RWPE1 (cell line): Measurements from ENCODE around the gene DBF4B.
"Not testable (repeated sequence)": the region's sequence is repeated elsewhere in the genome, so short reads cannot be mapped to it uniquely, and the experiment has no call there.

Experiments used
- CTCF ChIA-PET: fragments of 350-600 bp; sonication (Branson Sonifier 250); formaldehyde crosslinking; extraction: SDS; loops from one replicate; lab custom pipeline; 2021; lab: Yijun Ruan, JAX
- POLR2A ChIA-PET: fragments of 400-600 bp; formaldehyde crosslinking; extraction: SDS; loops from one replicate; lab custom pipeline; 2020; ENCODE audit warnings: antibody characterized with exemption; ENCODE audit not compliant: low non-redundant PET; lab: Yijun Ruan, JAX
- DNase-seq: peaks from one replicate; pipeline ENCODE4 v3.0.0; 2012; ENCODE audit warnings: low spot score
- H3K27ac ChIP-seq: fragments of 450-650 bp; 2 replicates; pipeline ENCODE4 v1.5.1; 2017
- CTCF ChIP-seq: fragments of 450-650 bp; conservative IDR thresholded peaks from 2 replicates; pipeline ENCODE4 v1.5.1; 2017; ENCODE audit warnings: low read depth, mild to moderate bottlenecking

The DBF4B gene

DNA sequence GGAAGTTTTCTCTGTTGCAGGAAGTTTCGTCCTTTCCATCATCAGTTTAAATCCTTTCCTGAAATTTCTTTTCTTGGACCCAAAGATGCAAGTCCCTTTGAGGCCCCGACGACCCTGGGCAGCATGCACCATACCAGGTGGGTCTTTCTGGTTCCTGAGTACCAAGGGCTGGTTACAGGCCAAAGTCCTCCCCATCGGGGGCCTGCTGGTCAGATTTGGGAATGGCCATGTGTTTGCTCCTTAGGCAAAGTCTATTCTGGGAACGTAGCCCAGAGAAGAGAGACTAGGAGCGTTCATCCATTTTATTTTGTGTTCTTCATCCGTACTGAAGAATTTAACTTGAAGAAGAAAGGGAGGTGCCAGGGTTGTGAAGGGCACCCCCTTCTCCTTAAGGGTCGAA, 32.9 kb downstream of the DBF4B start:
- no peak overlapping the region for H3K27ac ChIP-seq
- no peak for TF ChIP-seq CTCF
- CTCF ChIA-PET, result no interaction called here
- POLR2A ChIA-PET, result no interaction called here
- DNase-seq, result no peak

GRCh38 chr17:44745301-44745700, 36.8 kb downstream of the DBF4B start:
- POLR2A ChIA-PET, result no interaction called here
- CTCF ChIA-PET, result no interaction called here
- no peak for TF ChIP-seq CTCF
- DNase-seq, result no peak
- H3K27ac ChIP-seq, result no peak overlapping the region

DNA sequence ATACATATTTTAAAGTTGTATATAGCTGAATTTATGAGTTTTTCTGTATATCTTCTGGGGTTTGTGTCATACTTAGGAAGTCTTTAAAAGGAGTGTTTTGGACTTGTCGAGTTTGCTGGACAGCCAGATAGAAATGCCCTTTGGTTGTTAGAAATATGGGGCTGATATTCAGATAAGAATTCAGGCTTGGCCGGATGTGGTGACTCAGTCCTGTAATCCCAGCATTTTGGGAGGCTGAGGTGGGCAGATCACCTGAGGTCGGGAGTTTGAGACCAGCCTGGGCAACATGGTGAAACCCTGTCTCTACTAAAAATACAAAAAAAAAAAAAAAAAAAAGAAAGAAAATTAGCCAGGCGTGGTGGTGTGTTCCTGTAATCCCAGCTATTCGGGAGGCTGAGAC, 37.3 kb downstream of the DBF4B start:
- DNase-seq, CTCF ChIA-PET, H3K27ac ChIP-seq, POLR2A ChIA-PET: not testable (repeated sequence)

GRCh38 chr17:44747566-44747965, 39.1 kb downstream of the DBF4B start:
- no peak for TF ChIP-seq CTCF
- peak overlapping the region; percentile 15; the same call in 1 of the 2 replicates for H3K27ac ChIP-seq
- ChIA-PET POLR2A (interaction anchor here (0.5 to 0.6 kb wide), 2 partner anchors 58 to 1354 kb away, joined by 3 to 19 read pairs; no protein-coding TSS in a partner anchor), CTCF (interaction anchor here (0.7 to 0.9 kb wide), 2 partner anchors 10 to 12 kb away, joined by 4 to 5 read pairs; no protein-coding TSS in a partner anchor)
- no peak for DNase-seq

DNA sequence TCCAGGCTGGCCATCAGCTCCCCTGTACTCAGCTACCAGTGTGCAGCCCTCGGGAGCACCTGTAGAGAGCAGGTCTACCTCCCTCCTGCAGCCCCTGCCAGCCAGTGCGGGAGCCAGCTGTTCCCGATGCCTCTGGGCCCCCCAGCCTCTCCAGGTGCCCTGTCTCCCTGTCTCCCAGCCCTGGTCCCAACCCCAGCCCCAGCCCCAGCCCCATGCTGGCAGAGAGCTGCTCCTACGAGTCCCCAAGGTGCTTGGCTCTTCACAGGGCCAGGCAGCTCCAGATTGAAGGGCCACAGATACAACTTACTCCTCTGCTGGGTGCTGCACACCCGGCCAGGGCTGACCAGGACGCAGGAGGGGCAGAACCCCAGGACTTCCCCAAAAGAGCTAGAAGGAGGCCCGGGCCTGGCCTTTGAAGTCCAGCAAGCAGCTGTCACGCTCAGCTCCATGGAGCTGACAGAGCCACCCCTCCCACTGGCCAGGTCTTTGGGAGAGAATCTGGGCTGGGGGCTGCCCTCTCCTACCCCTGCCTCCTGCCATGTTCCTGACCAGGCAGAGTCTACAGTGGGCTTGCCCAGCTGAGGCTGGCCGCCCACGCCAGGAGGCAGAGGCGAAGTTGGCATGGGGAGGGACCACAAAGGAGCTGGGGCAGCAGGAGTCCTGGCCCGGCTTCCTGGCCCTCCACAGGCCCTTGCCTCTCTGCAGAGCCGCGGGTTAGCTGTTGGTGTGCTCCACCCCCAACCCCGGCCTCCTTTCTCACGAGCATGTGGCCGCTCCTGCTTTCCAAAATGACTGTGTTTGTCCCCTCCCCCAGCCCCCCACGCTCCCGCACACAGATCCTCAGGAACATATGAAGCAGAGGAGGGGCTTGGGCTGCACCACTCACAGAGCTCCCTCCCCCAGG, 40.9 kb downstream of the DBF4B start:
- ChIA-PET POLR2A (no interaction called here), CTCF (interaction anchor here (0.6 kb wide), 1 partner anchor 23 kb away, joined by 6 read pairs; no protein-coding TSS in a partner anchor)
- TF ChIP-seq CTCF, result no peak
- DNase-seq, result no peak
- no peak overlapping the region for H3K27ac ChIP-seq

DNA sequence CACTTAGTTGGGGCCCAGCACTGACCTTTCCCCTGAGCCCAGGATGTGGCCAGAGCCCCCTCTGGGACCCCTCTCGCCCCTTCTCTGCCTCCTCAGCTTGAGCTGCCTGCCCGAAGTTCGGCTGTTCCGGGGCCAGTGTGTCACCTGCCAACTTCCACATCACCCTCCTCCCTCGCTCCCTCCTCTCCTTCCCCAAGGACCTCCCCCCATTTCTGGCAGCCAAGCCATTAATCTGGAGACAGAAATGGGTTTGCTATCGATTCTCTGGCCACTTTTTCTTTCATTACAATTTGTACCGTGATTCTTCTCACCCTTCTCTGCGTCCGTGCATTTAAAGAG, 41.5 kb downstream of the DBF4B start:
- CTCF ChIA-PET, result no interaction called here
- TF ChIP-seq CTCF, result no peak
- DNase-seq, result no peak
- POLR2A ChIA-PET, result no interaction called here
- H3K27ac ChIP-seq, result no peak overlapping the region

DNA sequence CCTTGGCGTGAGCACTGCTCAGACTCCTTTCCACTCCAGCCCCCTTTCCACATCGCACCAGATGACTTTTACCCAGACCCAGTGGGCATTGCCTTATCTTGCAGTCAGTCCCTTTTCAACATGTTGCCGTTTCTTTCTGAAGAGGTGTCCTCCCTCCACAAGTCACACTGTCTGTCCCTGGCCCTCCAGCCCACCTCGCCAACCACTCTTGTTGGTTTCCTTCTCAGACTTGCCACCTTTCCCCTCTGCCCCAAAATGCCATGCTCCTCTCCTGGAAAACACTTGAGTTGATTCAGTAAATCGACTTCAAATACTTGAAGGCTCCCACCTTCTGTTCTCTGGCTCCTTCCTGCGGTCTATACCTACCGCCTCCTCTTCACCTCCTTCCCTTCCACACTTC, 42.9 kb downstream of the DBF4B start:
- CTCF ChIA-PET, result no interaction called here
- no peak overlapping the region; the same call in 1 of the 2 replicates for H3K27ac ChIP-seq
- DNase-seq, result no peak
- TF ChIP-seq CTCF, result no peak
- POLR2A ChIA-PET, result no interaction called here
